ENCODE results near the gene RAB36. TPM values are rescaled to one million over a fixed set of nuclear protein-coding genes. Genes with fewer than 3 reads are reported as not detected.
A peak's percentile ranks its signal among the peaks of the same experiment; 100 is the strongest.

The RAB36 gene
- total and polyA plus RNA-seq, 9 of the 15 experiments (the other 6 are each of a cell fraction or from before 2014, with no cell fraction given), result 0.04 to 0.50 (median 0.08) TPM; not detected in 3

- TF ChIP-seq SREBF1 (IDR thresholded peaks at IDR 0.05; ENCODE audit: borderline replicate concordance, low read depth, low read length) (no peak), HDAC2 (IDR thresholded peaks at IDR 0.05) (no peak), FIP1L1 (IDR thresholded peaks at IDR 0.05; ENCODE audit: low read depth, low read length, poor library complexity, severe bottlenecking) (no peak), ZNF639 (CRISPR knock-in tag; conservative IDR thresholded peaks at IDR 0.05 in 1 of 2, IDR thresholded peaks at IDR 0.05 in 1 of 2) (peak in 1 of 2 experiments; percentile 66; a peak in 1 of 4 replicates), PYGO2 (tag; IDR thresholded peaks at IDR 0.05) (no peak), CEBPZ (IDR thresholded peaks at IDR 0.05; ENCODE audit: borderline replicate concordance, low read depth, low read length) (0 out of 2 replicates have a peak, but pooled peaks have one; percentile 18), EHMT2 (IDR thresholded peaks at IDR 0.05) (no peak), UBTF (IDR thresholded peaks at IDR 0.05; ENCODE audit: borderline replicate concordance in 1 of 2, low read depth in 2 of 2, low read length in 2 of 2) (no peak), HMGN3 (IDR thresholded peaks at IDR 0.05; ENCODE audit: borderline replicate concordance, extremely low read depth, insufficient read length, low read depth, low read length) (no peak), SMAD3 (CRISPR knock-in tag; conservative IDR thresholded peaks at IDR 0.05) (no peak), MAFF (IDR thresholded peaks at IDR 0.05; ENCODE audit: low read length) (no peak; the same call in 1 of the 2 replicates), SIN3A (IDR thresholded peaks at IDR 0.05; ENCODE audit: borderline replicate concordance in 2 of 2, control insufficient read depth in 1 of 2, low read depth in 2 of 2, low read length in 2 of 2) (0 out of 4 replicates have a peak, but pooled peaks of 1 of the 2 experiments have one; percentile 18), KLF13 (tag; IDR thresholded peaks at IDR 0.05; ENCODE audit: borderline replicate concordance, low read depth) (no peak; the same call in 1 of the 2 replicates), YY1 (IDR thresholded peaks at IDR 0.05; ENCODE audit: borderline replicate concordance in 1 of 3, control insufficient read depth in 1 of 3, extremely low read depth in 1 of 3, insufficient read depth in 3 of 3, insufficient read length in 1 of 3, insufficient replicate concordance in 2 of 3, low read depth in 1 of 3, low read length in 2 of 3) (peak in 1 of 3 experiments; percentile 15), ELF2 (CRISPR knock-in tag; IDR thresholded peaks at IDR 0.05) (no peak), NFIX (CRISPR knock-in tag; IDR thresholded peaks at IDR 0.05; ENCODE audit: low read depth) (no peak), SMARCC2 (IDR thresholded peaks at IDR 0.05; ENCODE audit: low read depth) (no peak), NBN (IDR thresholded peaks at IDR 0.05; ENCODE audit: low read depth) (no peak)
These were observed 41.9 kb upstream of the RAB36 start (continued) for GRCh38 chr22:23103199-23103954.

Measured in K562 (cell line).